ENCODE measurements around the gene CMKLR1. TPM values are rescaled to one million over a fixed set of nuclear protein-coding genes. Genes with fewer than 3 reads are reported as not detected.

CMKLR1 gene
- total RNA-seq, 2 donors from 2014 or later = not detected

DNA sequence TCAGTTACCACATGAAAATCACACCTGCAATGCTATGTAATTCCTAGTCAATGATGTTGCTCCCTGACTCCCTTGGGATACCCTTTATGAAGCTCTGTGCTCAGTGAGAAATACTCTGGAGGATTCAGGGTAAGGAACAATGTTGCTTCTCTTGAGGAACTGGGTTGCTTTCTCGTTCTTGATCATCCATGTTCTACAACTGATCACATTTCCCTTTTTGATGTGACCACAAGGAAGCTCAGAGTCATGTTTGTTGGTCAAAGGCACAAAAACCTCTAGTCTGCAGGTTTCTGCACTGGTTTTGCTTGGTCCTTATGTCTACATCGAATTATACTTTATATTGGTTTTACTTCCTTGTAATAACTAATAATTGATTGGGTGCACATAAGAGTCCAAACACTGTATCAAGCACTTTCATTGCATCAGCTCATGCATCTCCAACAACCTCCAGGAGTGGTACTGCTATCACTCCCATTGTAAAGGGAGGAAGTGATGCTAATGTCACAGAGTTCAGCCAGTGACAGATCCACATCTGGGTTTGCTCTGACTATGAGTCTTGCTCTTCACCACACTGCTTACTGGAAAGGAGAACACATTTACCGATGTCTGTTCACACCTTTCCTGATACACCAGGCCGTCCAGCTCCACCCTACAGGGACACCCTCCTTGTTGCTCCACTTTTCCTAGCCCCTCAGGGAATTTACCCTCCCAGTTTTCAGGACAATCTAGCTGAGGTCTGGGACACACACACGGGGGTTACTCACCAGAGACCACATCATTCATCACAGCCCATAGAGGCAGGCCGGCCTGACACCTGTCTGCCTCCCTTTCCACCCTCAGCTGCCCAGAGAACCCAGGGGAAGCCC is 41.0 kb downstream of the CMKLR1 start:
- peaks cover 5% of the 10 kb centered on the region for H3K4me1 Mint-ChIP-seq
- H3K36me3 Mint-ChIP-seq (ENCODE audit: low read depth) = no peaks in the 10 kb centered on the region
- H3K9me3 Mint-ChIP-seq = no peaks in the 10 kb centered on the region
- H3K4me3 Mint-ChIP-seq = no peak overlapping the region
- peak overlapping the region; percentile 4 for H3K27ac Mint-ChIP-seq
- peaks cover 3% of the 10 kb centered on the region for H3K27me3 Mint-ChIP-seq
- peak; percentile 74 for ATAC-seq (replicated peaks)

GRCh38 chr12:108297424-108297823 is 41.7 kb downstream of the CMKLR1 start:
- Mint-ChIP-seq H3K9me3 (no peaks in the 10 kb centered on the region), H3K4me3 (no peak overlapping the region), H3K27ac (peak overlapping the region; percentile 4), H3K36me3 (ENCODE audit: low read depth) (no peaks in the 10 kb centered on the region), H3K4me1 (peaks cover 5% of the 10 kb centered on the region), H3K27me3 (peaks cover 3% of the 10 kb centered on the region)
- no peak for ATAC-seq (replicated peaks)

- peaks cover 5% of the 10 kb centered on the region for H3K4me1 Mint-ChIP-seq
- no peaks in the 10 kb centered on the region for H3K9me3 Mint-ChIP-seq
- no peaks in the 10 kb centered on the region for H3K36me3 Mint-ChIP-seq (ENCODE audit: low read depth)
- ATAC-seq (replicated peaks) = no peak
- H3K27me3 Mint-ChIP-seq = peaks cover 3% of the 10 kb centered on the region
- H3K4me3 Mint-ChIP-seq = no peak overlapping the region
- H3K27ac Mint-ChIP-seq = no peak overlapping the region
Observed at GRCh38 chr12:108296945-108297344, 42.2 kb downstream of the CMKLR1 start.

- peaks cover 3% of the 10 kb centered on the region for H3K27me3 Mint-ChIP-seq
- no peak overlapping the region for H3K4me3 Mint-ChIP-seq
- H3K4me1 Mint-ChIP-seq = peaks cover 5% of the 10 kb centered on the region
- H3K36me3 Mint-ChIP-seq (ENCODE audit: low read depth) = no peaks in the 10 kb centered on the region
- no peak for ATAC-seq (replicated peaks)
- H3K27ac Mint-ChIP-seq = no peak overlapping the region
- H3K9me3 Mint-ChIP-seq = no peaks in the 10 kb centered on the region
Observed at GRCh38 chr12:108295641-108296040, 43.5 kb downstream of the CMKLR1 start.

DNA sequence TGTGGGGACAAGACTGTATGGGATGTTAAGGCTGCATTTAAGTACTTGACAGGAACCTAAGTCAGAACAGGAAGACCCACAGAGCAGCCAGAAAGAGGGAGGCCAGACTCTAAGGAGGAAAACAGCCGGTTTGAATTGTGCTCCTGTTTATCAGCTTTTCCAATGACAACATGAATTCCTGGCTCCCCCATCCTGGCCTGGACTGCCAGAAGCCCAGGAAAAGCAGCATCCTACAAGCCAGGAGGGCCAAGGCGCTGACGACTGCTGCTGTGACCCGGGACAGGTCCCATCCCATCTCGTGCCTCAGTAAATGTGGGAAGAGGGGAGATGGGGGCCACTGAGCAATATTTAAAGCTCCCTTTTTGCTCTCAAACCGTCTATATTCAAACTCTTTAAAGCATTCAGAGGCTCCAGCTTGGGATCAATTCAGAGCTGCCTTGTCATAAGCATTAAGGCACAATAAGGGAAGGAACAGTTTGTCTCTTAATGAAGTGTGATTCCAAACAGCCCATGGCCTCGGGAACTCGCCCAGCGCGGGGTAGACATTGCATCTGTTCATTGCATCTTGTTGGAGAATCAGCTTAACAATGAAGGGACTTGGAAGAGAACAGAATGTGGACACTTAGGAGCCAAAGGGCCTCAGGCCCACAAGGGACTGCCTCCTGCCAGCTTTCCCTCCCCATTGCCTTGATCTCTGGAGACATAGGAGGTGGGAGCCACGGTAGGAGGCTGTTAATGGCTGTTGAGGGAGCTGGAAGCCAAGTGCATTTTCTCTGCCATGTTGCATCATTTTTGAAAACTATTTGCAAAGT is 49.6 kb downstream of the CMKLR1 start:
- ATAC-seq (replicated peaks) = no peak
- Mint-ChIP-seq H3K9me3 (no peaks in the 10 kb centered on the region), H3K4me3 (no peak overlapping the region), H3K36me3 (ENCODE audit: low read depth) (no peaks in the 10 kb centered on the region), H3K27ac (no peak overlapping the region), H3K27me3 (peaks cover 11% of the 10 kb centered on the region), H3K4me1 (no peaks in the 10 kb centered on the region)

- no peak overlapping the region for H3K27ac Mint-ChIP-seq
- H3K4me1 Mint-ChIP-seq = no peaks in the 10 kb centered on the region
- no peak for ATAC-seq (replicated peaks)
- H3K27me3 Mint-ChIP-seq = peaks cover 11% of the 10 kb centered on the region
- no peaks in the 10 kb centered on the region for H3K9me3 Mint-ChIP-seq
- no peak overlapping the region for H3K4me3 Mint-ChIP-seq
- H3K36me3 Mint-ChIP-seq (ENCODE audit: low read depth) = no peaks in the 10 kb centered on the region
Observed at GRCh38 chr12:108287227-108287626, 51.9 kb downstream of the CMKLR1 start.

DNA sequence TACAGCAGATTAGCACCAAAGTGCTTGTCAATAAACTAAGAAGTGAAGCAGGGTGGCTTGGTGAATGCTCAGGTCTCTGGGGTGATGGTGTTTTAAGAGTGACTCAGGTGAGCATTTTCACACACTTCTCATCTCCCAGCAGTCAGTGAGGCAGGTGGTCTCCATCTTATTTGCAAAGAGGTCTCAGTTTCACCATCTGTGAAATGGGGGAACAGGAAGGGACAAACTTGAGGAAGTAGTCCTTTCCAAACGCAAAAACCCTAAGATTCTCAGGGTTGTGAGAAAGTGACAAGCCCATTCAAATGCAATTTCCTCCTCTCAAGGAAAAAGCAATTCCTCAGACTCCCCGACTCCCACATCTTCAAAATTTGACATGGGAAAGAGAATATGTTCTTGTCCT is 54.1 kb downstream of the CMKLR1 start:
- peaks cover 8% of the 10 kb centered on the region for H3K27me3 Mint-ChIP-seq
- H3K9me3 Mint-ChIP-seq = no peaks in the 10 kb centered on the region
- H3K4me3 Mint-ChIP-seq = no peak overlapping the region
- no peaks in the 10 kb centered on the region for H3K36me3 Mint-ChIP-seq (ENCODE audit: low read depth)
- H3K27ac Mint-ChIP-seq = no peak overlapping the region
- ATAC-seq (replicated peaks) = no peak
- no peaks in the 10 kb centered on the region for H3K4me1 Mint-ChIP-seq

- no peak overlapping the region for H3K4me3 Mint-ChIP-seq
- peaks cover 14% of the 10 kb centered on the region for H3K27me3 Mint-ChIP-seq
- ATAC-seq (replicated peaks) = no peak
- no peaks in the 10 kb centered on the region for H3K36me3 Mint-ChIP-seq (ENCODE audit: low read depth)
- H3K9me3 Mint-ChIP-seq = no peaks in the 10 kb centered on the region
- no peaks in the 10 kb centered on the region for H3K4me1 Mint-ChIP-seq
- no peak overlapping the region for H3K27ac Mint-ChIP-seq
Observed at GRCh38 chr12:108284163-108284562, 54.9 kb downstream of the CMKLR1 start.

DNA sequence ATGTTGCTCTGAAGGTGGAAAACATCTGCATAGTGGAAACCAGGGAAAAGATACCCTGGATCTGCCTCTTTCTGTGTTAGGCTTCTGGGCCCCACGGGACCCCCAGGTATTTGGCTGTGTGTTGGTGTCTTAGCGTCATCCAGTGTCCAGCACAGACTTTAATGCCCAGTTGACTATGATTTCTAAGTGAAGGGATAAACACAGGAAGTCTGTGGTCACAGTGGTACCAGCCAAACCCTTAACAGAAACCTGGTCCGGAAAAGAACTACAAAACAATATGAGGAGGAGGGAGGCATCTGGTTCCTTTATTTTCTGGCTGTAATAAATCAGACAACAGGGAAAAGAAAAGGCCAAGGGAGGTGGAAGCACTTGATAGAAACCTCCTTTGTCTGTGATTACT is 56.4 kb downstream of the CMKLR1 start:
- no peaks in the 10 kb centered on the region for H3K36me3 Mint-ChIP-seq (ENCODE audit: low read depth)
- H3K4me1 Mint-ChIP-seq = no peaks in the 10 kb centered on the region
- no peak for ATAC-seq (replicated peaks)
- no peaks in the 10 kb centered on the region for H3K9me3 Mint-ChIP-seq
- H3K27me3 Mint-ChIP-seq = peaks cover 11% of the 10 kb centered on the region
- H3K4me3 Mint-ChIP-seq = no peak overlapping the region
- no peak overlapping the region for H3K27ac Mint-ChIP-seq

GRCh38 chr12:108282160-108282559 is 57.0 kb downstream of the CMKLR1 start:
- no peak for ATAC-seq (replicated peaks)
- no peaks in the 10 kb centered on the region for H3K36me3 Mint-ChIP-seq (ENCODE audit: low read depth)
- H3K4me3 Mint-ChIP-seq = no peak overlapping the region
- H3K27me3 Mint-ChIP-seq = peaks cover 10% of the 10 kb centered on the region
- H3K27ac Mint-ChIP-seq = no peak overlapping the region
- H3K4me1 Mint-ChIP-seq = no peaks in the 10 kb centered on the region
- H3K9me3 Mint-ChIP-seq = no peaks in the 10 kb centered on the region

GRCh38 chr12:108277613-108278012 is 61.5 kb downstream of the CMKLR1 start:
- Mint-ChIP-seq H3K4me1 (no peaks in the 10 kb centered on the region), H3K27ac (no peak overlapping the region), H3K36me3 (ENCODE audit: low read depth) (no peaks in the 10 kb centered on the region), H3K4me3 (no peak overlapping the region), H3K9me3 (no peaks in the 10 kb centered on the region), H3K27me3 (peaks cover 7% of the 10 kb centered on the region)
- ATAC-seq (replicated peaks) = no peak

DNA sequence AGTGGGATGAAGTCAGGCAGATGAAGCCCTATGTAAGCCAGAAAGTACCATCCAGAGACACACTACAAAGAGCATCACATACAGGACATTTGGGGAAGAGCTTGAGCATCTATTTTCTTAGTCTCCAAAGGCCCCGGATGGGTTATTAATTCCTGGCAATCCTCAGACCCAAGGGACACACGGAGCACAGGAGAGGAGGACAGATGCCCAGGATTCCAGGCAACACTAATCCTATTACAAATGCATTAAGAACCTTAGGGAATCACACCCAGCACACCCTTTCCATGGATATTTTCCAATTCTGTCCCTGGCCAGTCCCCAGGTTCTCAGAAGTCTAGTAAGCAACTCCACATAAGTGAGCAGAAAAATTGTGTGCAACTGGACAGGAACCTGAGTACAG is 65.9 kb downstream of the CMKLR1 start:
- H3K27me3 Mint-ChIP-seq = peaks cover 4% of the 10 kb centered on the region
- H3K9me3 Mint-ChIP-seq = no peaks in the 10 kb centered on the region
- H3K36me3 Mint-ChIP-seq (ENCODE audit: low read depth) = no peaks in the 10 kb centered on the region
- no peak overlapping the region for H3K4me3 Mint-ChIP-seq
- no peak for ATAC-seq (replicated peaks)
- H3K27ac Mint-ChIP-seq = no peak overlapping the region
- H3K4me1 Mint-ChIP-seq = no peaks in the 10 kb centered on the region

DNA sequence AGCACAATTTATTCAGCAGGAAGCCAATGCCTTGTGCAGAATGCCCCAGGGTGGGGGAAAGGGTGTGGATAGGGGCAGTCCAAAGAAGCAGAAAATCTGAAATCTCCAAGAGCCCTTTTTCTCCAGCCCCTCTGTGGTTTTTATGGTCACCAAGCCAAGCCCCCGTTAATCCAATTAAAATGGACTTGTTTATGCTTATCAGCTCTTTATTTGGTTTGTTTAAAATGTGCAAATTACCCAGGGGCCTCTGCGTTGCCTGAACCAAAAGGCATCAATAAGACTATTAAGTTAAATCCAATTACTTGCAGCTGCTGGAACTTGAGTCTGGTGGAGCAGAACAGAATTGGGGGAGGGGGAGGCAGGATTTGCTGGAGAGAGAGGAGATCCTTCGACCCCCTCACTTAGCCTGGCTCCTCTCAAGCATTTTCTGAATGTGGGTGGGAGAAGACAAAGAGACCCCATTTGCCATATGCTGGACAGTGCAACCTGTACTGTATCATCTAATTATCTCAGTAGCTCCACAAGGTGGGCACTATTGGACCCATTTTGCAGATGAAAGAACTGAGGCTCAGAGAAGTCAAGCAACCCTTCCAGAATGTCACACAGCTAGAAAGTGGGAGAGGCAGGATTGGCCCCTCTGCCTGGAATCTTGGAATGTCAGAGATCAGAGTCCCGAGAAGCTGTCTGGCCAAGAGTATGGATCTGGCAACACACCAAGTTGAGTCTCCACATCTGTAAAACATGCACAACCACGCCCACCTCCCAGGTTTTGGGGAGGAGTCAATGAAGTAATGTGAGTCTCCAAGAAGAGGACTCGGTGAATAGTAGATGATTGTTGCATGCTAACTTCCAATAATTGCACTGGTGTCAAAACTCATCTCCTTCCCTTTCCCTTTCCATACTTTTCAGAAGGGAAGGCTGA is 66.9 kb downstream of the CMKLR1 start:
- ATAC-seq (replicated peaks) = no peak
- Mint-ChIP-seq H3K4me1 (no peaks in the 10 kb centered on the region), H3K27me3 (peaks cover 8% of the 10 kb centered on the region), H3K36me3 (ENCODE audit: low read depth) (no peaks in the 10 kb centered on the region), H3K4me3 (no peak overlapping the region), H3K27ac (no peak overlapping the region), H3K9me3 (no peaks in the 10 kb centered on the region)

DNA sequence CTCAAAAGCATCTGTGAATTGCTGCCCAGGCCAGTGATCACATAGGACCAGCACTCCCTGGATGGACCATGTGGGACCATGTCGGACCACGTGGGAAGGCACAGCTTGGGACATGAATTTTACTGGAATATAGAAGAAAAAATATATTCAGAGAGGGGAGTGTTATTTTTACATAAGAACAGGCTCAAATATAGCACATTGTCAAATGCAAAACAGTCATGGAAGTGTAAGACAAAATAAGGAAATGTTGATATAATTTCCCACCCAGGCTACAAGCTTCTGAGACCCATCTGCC is 68.3 kb downstream of the CMKLR1 start:
- H3K27me3 Mint-ChIP-seq = peaks cover 13% of the 10 kb centered on the region
- no peaks in the 10 kb centered on the region for H3K36me3 Mint-ChIP-seq (ENCODE audit: low read depth)
- H3K27ac Mint-ChIP-seq = no peak overlapping the region
- H3K4me3 Mint-ChIP-seq = no peak overlapping the region
- no peaks in the 10 kb centered on the region for H3K4me1 Mint-ChIP-seq
- H3K9me3 Mint-ChIP-seq = peaks cover 4% of the 10 kb centered on the region
- no peak for ATAC-seq (replicated peaks)
